Spleen (tissue), 11 donors: ENCODE measurements around the gene UBE2E2. TPM values are rescaled to one million over a fixed set of nuclear protein-coding genes. Genes with fewer than 3 reads are reported as not detected.

ENCODE experiments used
- DNase-seq: peaks from one replicate; pipeline ENCODE4 v3.0.0-alpha.2; 2020
- H3K27ac ChIP-seq, 8 donors: fragments of 200-600 bp; sonication (generic) in 7 of 8; 1 replicate in 4 of 8; 2 replicates in 4 of 8; pipeline versions ENCODE4 v1.5.0 to v1.8.0; 2016 to 2021; ENCODE audit warnings: inconsistent platforms in 4 of 8, mild to moderate bottlenecking in 4 of 8, moderate library complexity in 1 of 8
- H3K27me3 ChIP-seq, 7 donors: fragments of 200-600 bp; sonication (generic) in 6 of 7; replicated peaks in 1 of 7; 1 replicate in 4 of 7; 2 replicates in 3 of 7; pipeline versions ENCODE4 v1.5.0 to v1.8.0; 2016 to 2021; ENCODE audit warnings: inconsistent platforms in 3 of 7, mild to moderate bottlenecking in 1 of 7
- H3K36me3 ChIP-seq, 6 donors: fragments of 200-600 bp; sonication (generic) in 5 of 6; 1 replicate in 4 of 6; 2 replicates in 2 of 6; pipeline versions ENCODE4 v1.5.0 to v1.8.0; 2016 to 2021; ENCODE audit warnings: inconsistent platforms in 2 of 6
- H3K4me1 ChIP-seq, 6 donors: fragments of 200-600 bp; sonication (generic) in 5 of 6; 1 replicate in 3 of 6; 2 replicates in 3 of 6; pipeline versions ENCODE4 v1.5.0 to v1.8.0; 2016 to 2021; ENCODE audit warnings: inconsistent platforms in 3 of 6
- H3K4me3 ChIP-seq, 8 donors: fragments of 200-600 bp; sonication (generic) in 7 of 8; 1 replicate in 4 of 8; 2 replicates in 4 of 8; pipeline versions ENCODE4 v1.5.0 to v1.8.0; 2016 to 2021; ENCODE audit warnings: inconsistent platforms in 4 of 8, mild to moderate bottlenecking in 4 of 8, moderate library complexity in 2 of 8
- H3K9me3 ChIP-seq, 8 donors: fragments of 200-600 bp; sonication (generic) in 7 of 8; 1 replicate in 4 of 8; 2 replicates in 4 of 8; pipeline versions ENCODE4 v1.5.0 to v1.8.0; 2016 to 2021; ENCODE audit warnings: inconsistent platforms in 4 of 8
- CTCF ChIP-seq, 11 experiments: fragments of 200-600 bp in 7 of 11; fragments of 450-650 bp in 4 of 11; sonication (generic) in 4 of 11; IDR thresholded peaks in 8 of 11; conservative IDR thresholded peaks in 3 of 11; 1 replicate in 7 of 11; 2 replicates in 4 of 11; pipeline versions ENCODE4 v1.4.0 to v1.8.0; 2016 to 2021; ENCODE audit warnings: antibody characterized with exemption in 11 of 11, inconsistent platforms in 4 of 11, mild to moderate bottlenecking in 1 of 11
- POLR2A ChIP-seq, 3 donors: fragments of 450-650 bp; IDR thresholded peaks; one replicate each; pipeline ENCODE4 v1.5.1; 2017; ENCODE audit warnings: antibody characterized with exemption in 3 of 3, mild to moderate bottlenecking in 1 of 3
- POLR2AphosphoS5 ChIP-seq, 3 donors: sonication (generic); formaldehyde crosslinking; IDR thresholded peaks; one replicate each; pipeline ENCODE4 v1.5.1; 2017; ENCODE audit warnings: antibody characterized with exemption in 3 of 3
- WGBS, 5 donors: extraction: QIAGEN DNeasy Blood & Tissue Kit in 3 of 5; methylation state at CpG; one replicate each; pipeline versions ENCODE4 v1.1.5 to v1.1.7; 2013 to 2018; 5-methylcytosine and 5-hydroxymethylcytosine counted together
- intact Hi-C: fragments of 100-400 bp; cut with DNase I; formaldehyde crosslinking; loops from one replicate; pipeline ENCODE4 v1.15.0; 2023; ENCODE audit warnings: low total_unique reads
- polyA plus RNA-seq, 3 donors: library from polyadenylated mRNA; stranded (reverse); fragments of 200-250 nt; gene quantifications; one replicate each; pipeline ENCODE4 v1.2.1, GENCODE V29; 2013
- total RNA-seq, 7 donors: library from RNA; depleted of rRNA in 3 of 7; stranded (reverse); fragments of >200 nt in 3 of 7; fragmentation: NEBNext Ultra II Directional in 4 of 7; extraction: Animal tissue kit (Norgen Biotek cat#: 25700) in 4 of 7; gene quantifications; one replicate each; pipeline versions ENCODE4 v1.1.0 to v1.2.1, GENCODE V29; 2016 to 2021
- donor health status: healthy with polysubstance abuse.
- donor health status: DM: no; HTN: no; CAD: no; lungs with moderate emphysema.
- donor health status: DM: no; HTN: no; CAD: no.
- donor health status: Bipolar disorder and iron deficiency.
- donor health status: healthy.
- donor health status: DM: no; HTN: no; CAD: no.
- donor health status: DM: yes; HTN: yes; CAD: no.

The UBE2E2 gene
- total and polyA plus RNA-seq, 10 donors = 27.9 to 87.6 (median 41.2) TPM

DNA sequence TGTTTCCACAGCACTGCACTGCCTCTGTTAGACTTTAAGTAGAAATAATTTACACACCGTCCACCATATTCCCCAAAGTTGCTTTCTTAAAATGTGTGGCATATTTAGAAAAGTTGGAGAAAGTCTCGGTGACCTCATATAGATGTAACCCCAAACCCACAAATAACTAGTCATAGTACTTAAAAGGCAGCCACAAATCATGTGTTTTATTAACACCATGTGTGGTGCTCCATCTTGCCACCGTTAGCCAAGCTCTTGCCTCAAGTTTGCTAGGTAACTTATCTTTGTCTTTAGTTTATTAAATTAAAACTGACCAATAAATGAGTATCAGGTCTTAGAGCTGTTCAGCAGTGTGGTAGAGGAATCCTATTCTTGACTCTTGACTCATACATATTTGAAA is 257.9 kb downstream of the UBE2E2 start:
- no peak for TF ChIP-seq CTCF (IDR thresholded peaks at IDR 0.05 in 8 of 11, conservative IDR thresholded peaks at IDR 0.05 in 3 of 11)
- TF ChIP-seq POLR2A (IDR thresholded peaks at IDR 0.05) = no peak
- TF ChIP-seq POLR2AphosphoS5 (IDR thresholded peaks at IDR 0.05) = no peak
- no peak overlapping the region for H3K27ac ChIP-seq
- H3K9me3 ChIP-seq = no peaks in the 10 kb centered on the region
- H3K4me3 ChIP-seq = no peak overlapping the region
- H3K36me3 ChIP-seq = peaks cover 0 to 4% (median 0%) of the 10 kb centered on the region in 6 donors
- 86 to 95% (median 92%) methylated on average over 3 of the region's 3 CpGs for WGBS, 5 donors
- peaks cover 0 to 9% (median 0%) of the 10 kb centered on the region in 6 donors for H3K4me1 ChIP-seq
- no peaks in the 10 kb centered on the region for H3K27me3 ChIP-seq
- intact Hi-C loops = no loop called here
- DNase-seq = no peak

- DNase-seq = no peak
- 76 to 92% (median 86%) methylated on average over 3 of the region's 3 CpGs for WGBS, 5 donors
- no peak overlapping the region for H3K27ac ChIP-seq
- no peaks in the 10 kb centered on the region for H3K27me3 ChIP-seq
- intact Hi-C loops = no loop called here
- no peaks in the 10 kb centered on the region for H3K36me3 ChIP-seq
- H3K4me1 ChIP-seq = no peaks in the 10 kb centered on the region
- TF ChIP-seq POLR2A (IDR thresholded peaks at IDR 0.05) (no peak), POLR2AphosphoS5 (IDR thresholded peaks at IDR 0.05) (no peak), CTCF (IDR thresholded peaks at IDR 0.05 in 8 of 11, conservative IDR thresholded peaks at IDR 0.05 in 3 of 11) (no peak)
- H3K9me3 ChIP-seq = peaks cover 0 to 22% (median 11%) of the 10 kb centered on the region in 8 donors
- H3K4me3 ChIP-seq = no peak overlapping the region
These were observed 260.7 kb downstream of the UBE2E2 start for GRCh38 chr3:23463791-23464190.

- Histone ChIP-seq H3K4me1 (no peaks in the 10 kb centered on the region), H3K9me3 (peaks cover 0 to 22% (median 11%) of the 10 kb centered on the region in 8 donors), H3K27ac (no peak overlapping the region), H3K36me3 (no peaks in the 10 kb centered on the region), H3K27me3 (no peaks in the 10 kb centered on the region), H3K4me3 (no peak overlapping the region)
- intact Hi-C loops = no loop called here
- TF ChIP-seq CTCF (IDR thresholded peaks at IDR 0.05 in 8 of 11, conservative IDR thresholded peaks at IDR 0.05 in 3 of 11) = no peak
- no peak for TF ChIP-seq POLR2A (IDR thresholded peaks at IDR 0.05)
- no peak for TF ChIP-seq POLR2AphosphoS5 (IDR thresholded peaks at IDR 0.05)
- no peak for DNase-seq
These were observed 262.4 kb downstream of the UBE2E2 start for GRCh38 chr3:23465569-23465968.

DNA sequence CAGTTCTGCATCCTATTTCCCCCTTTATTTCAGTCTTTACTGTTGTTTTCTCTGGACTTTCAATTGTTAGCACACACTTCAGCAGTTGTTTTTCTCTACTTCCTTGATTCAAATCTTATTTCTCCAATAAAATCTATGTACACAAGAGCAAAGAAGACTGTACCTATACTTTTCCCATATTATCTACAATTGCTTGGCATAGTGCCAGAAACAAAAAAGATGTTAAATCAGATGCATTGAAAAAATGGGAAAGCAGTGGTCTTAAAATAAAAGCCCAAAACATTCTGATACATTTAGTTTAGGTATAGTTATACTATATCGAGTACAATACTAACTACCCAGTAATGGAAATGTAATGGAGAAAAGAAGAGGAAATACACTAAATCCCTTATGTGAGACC is 265.1 kb downstream of the UBE2E2 start:
- Histone ChIP-seq H3K4me1 (no peaks in the 10 kb centered on the region), H3K9me3 (peaks cover 0 to 22% (median 11%) of the 10 kb centered on the region in 8 donors), H3K27me3 (no peaks in the 10 kb centered on the region), H3K4me3 (no peak overlapping the region), H3K36me3 (no peaks in the 10 kb centered on the region), H3K27ac (no peak overlapping the region)
- DNase-seq = no peak
- TF ChIP-seq POLR2A (IDR thresholded peaks at IDR 0.05) (no peak), CTCF (IDR thresholded peaks at IDR 0.05 in 8 of 11, conservative IDR thresholded peaks at IDR 0.05 in 3 of 11) (no peak), POLR2AphosphoS5 (IDR thresholded peaks at IDR 0.05) (no peak)
- intact Hi-C loops = no loop called here
- 90 to 98% (median 93%) methylated on average over 1 of the region's 1 CpG for WGBS, 5 donors
